H1 (cell line): ENCODE data around the gene CAMTA1. TPM values are rescaled to one million over a fixed set of nuclear protein-coding genes. Genes with fewer than 3 reads are reported as not detected.

ENCODE experiments used
- CHD7 ChIP-seq: fragments of 300-600 bp; sonication (generic); IDR thresholded peaks from 2 replicates; pipeline ENCODE4 v1.7.1; 2012; ENCODE audit warnings: low read length, moderate library complexity, mild to moderate bottlenecking, inconsistent platforms; ENCODE audit not compliant: insufficient replicate concordance
- GTF2F1 ChIP-seq: IDR thresholded peaks from 2 replicates; pipeline ENCODE4 v1.6.1; 2012; ENCODE audit warnings: low read depth, low read length, improper control_type of control experiment, borderline replicate concordance
- HDAC6 ChIP-seq: IDR thresholded peaks from one replicate; pipeline ENCODE4 v1.7.1; 2012; ENCODE audit warnings: low read depth, mild to moderate bottlenecking, inconsistent platforms, low read length, moderate library complexity
- POLR2A ChIP-seq, 2 experiments: IDR thresholded peaks; 1 replicate in 1 of 2; 2 replicates in 1 of 2; pipeline ENCODE4 v1.6.1; 2011; ENCODE audit warnings: low read depth in 2 of 2, low read length in 2 of 2, mild to moderate bottlenecking in 2 of 2; ENCODE audit errors: control extremely low read depth in 1 of 2
- POLR2AphosphoS5 ChIP-seq: IDR thresholded peaks from 2 replicates; pipeline ENCODE4 v1.6.1; 2011; ENCODE audit warnings: low read depth, low read length
- POU5F1 ChIP-seq: IDR thresholded peaks from 2 replicates; pipeline ENCODE4 v1.6.1; 2011; ENCODE audit warnings: low read depth, mild to moderate bottlenecking, low read length, moderate library complexity
- SP1 ChIP-seq: IDR thresholded peaks from 2 replicates; pipeline ENCODE4 v1.6.1; 2011; ENCODE audit warnings: low read depth, low read length
- SP4 ChIP-seq: IDR thresholded peaks from 2 replicates; pipeline ENCODE4 v1.6.1; 2012; ENCODE audit warnings: low read length, inconsistent platforms
- TAF7 ChIP-seq: optimal IDR thresholded peaks from 2 replicates; pipeline ENCODE3; 2011; ENCODE audit warnings: low read depth, mild to moderate bottlenecking, inconsistent platforms, low read length, moderate library complexity, borderline replicate concordance
- TCF12 ChIP-seq: IDR thresholded peaks from 2 replicates; pipeline ENCODE4 v1.6.1; 2011; ENCODE audit warnings: low read depth, mild to moderate bottlenecking, low read length
- polyA plus RNA-seq, 7 experiments: library from polyadenylated mRNA; depleted of rRNA in 3 of 7; stranded (reverse) in 5 of 7; unstranded in 2 of 7; fragments of >200 nt in 5 of 7; fragments of 200-250 nt in 2 of 7; gene quantifications; 1 replicate in 5 of 7; 2 replicates in 1 of 7; 4 replicates in 1 of 7; pipeline versions ENCODE4 v1.2.1 to v1.2.3, GENCODE V29; 2011 to 2013; ENCODE audit warnings: missing spikeins in 2 of 7, mixed read lengths in 2 of 7
- total RNA-seq: library from RNA; stranded (reverse); fragmentation: NEBNext Ultra II Directional; extraction: Animal tissue kit (Norgen Biotek cat#: 25700); gene quantifications from 2 replicates; pipeline ENCODE4 v1.2.1, GENCODE V29; 2021

Gene CAMTA1
- total and polyA plus RNA-seq, 2 of the 8 experiments (the other 6 are each of a cell fraction or from before 2014, with no cell fraction given), result 65.0 to 119 TPM

GRCh38 chr1:7703321-7704213 lies 918.3 kb downstream of the CAMTA1 start (continued):
- TF ChIP-seq CHD7 (no peak), HDAC6 (no peak), TCF12 (no peak), POLR2AphosphoS5 (no peak), POLR2A (IDR thresholded peaks at IDR 0.05; ENCODE audit: control extremely low read depth in 1 of 2, low read depth in 2 of 2, low read length in 2 of 2) (peak in 1 of 2 experiments; percentile 47; a peak in 1 of 3 replicates), GTF2F1 (no peak), SP4 (no peak), TAF7 (no peak), POU5F1 (no peak), SP1 (no peak)
